Stimulated activated CD8-positive, alpha-beta memory T cell treated with anti-CD3 and anti-CD28 coated beads, Interleukin-7, amount 100 ng/mL, for 48 hours (primary cell): ENCODE data around the gene SNTG2.

Experiments
- DNase-seq, 2 donors: peaks; one replicate each; pipeline ENCODE4 v3.0.0-alpha.2; 2020; ENCODE audit warnings: low read depth in 1 of 2; ENCODE audit errors: extremely low read depth in 1 of 2

Gene SNTG2

GRCh38 chr2:987789-988188, 37.1 kb downstream of the SNTG2 start:
- no peak for DNase-seq

- DNase-seq: no peak
Observed at GRCh38 chr2:989781-990467, 39.3 kb downstream of the SNTG2 start.

- DNase-seq: no peak
Observed at GRCh38 chr2:990970-991369, 40.3 kb downstream of the SNTG2 start.

- DNase-seq: no peak
Observed at GRCh38 chr2:1002350-1002749, 51.7 kb downstream of the SNTG2 start.

- no peak for DNase-seq
Observed at GRCh38 chr2:1004398-1004797, 53.7 kb downstream of the SNTG2 start.

- no peak for DNase-seq
Observed at GRCh38 chr2:1010415-1010930, 59.8 kb downstream of the SNTG2 start.

GRCh38 chr2:1011006-1011405, 60.4 kb downstream of the SNTG2 start:
- DNase-seq: no peak

GRCh38 chr2:1011985-1012384, 61.3 kb downstream of the SNTG2 start:
- DNase-seq: no peak

GRCh38 chr2:1014802-1015201, 64.2 kb downstream of the SNTG2 start:
- no peak for DNase-seq

GRCh38 chr2:1016500-1016899, 65.9 kb downstream of the SNTG2 start:
- no peak for DNase-seq

GRCh38 chr2:1017827-1018226, 67.2 kb downstream of the SNTG2 start:
- no peak for DNase-seq

GRCh38 chr2:1020206-1020605, 69.6 kb downstream of the SNTG2 start:
- DNase-seq: no peak

- no peak for DNase-seq
Observed at GRCh38 chr2:1022178-1022577, 71.5 kb downstream of the SNTG2 start.

GRCh38 chr2:1024981-1025380, 74.3 kb downstream of the SNTG2 start:
- DNase-seq: no peak

- DNase-seq: no peak
Observed at GRCh38 chr2:1026141-1026540, 75.5 kb downstream of the SNTG2 start.

- DNase-seq: no peak
Observed at GRCh38 chr2:1028831-1029230, 78.2 kb downstream of the SNTG2 start.

- DNase-seq: peak in 1 of 2 donors; percentile 17
Observed at GRCh38 chr2:1032030-1032429, 81.4 kb downstream of the SNTG2 start.

- DNase-seq: no peak
Observed at GRCh38 chr2:1033069-1033468, 82.4 kb downstream of the SNTG2 start.

GRCh38 chr2:1037066-1037465, 86.4 kb downstream of the SNTG2 start:
- DNase-seq: no peak

GRCh38 chr2:1039549-1039948, 88.9 kb downstream of the SNTG2 start:
- DNase-seq: no peak

- no peak for DNase-seq
Observed at GRCh38 chr2:1041012-1041805, 90.6 kb downstream of the SNTG2 start.

GRCh38 chr2:1045109-1045508, 94.5 kb downstream of the SNTG2 start:
- DNase-seq: no peak
